Measurements from ENCODE around the gene MPP1.

The MPP1 gene

GRCh38 chrX:154791467-154791866 is 13.8 kb downstream of the MPP1 start:
- H3K4me3 ChIP-seq (replicated peaks; ENCODE audit: low read depth, low read length), result no peak overlapping the region
- no peak for TF ChIP-seq CTCF (IDR thresholded peaks at IDR 0.05; ENCODE audit: low read depth, low read length, missing control alignments)
- no peak for DNase-seq (ENCODE audit: extremely low read depth, low read depth)

GRCh38 chrX:154785716-154786115 is 19.6 kb downstream of the MPP1 start:
- no peak for TF ChIP-seq CTCF (IDR thresholded peaks at IDR 0.05; ENCODE audit: low read depth, low read length, missing control alignments)
- H3K4me3 ChIP-seq (replicated peaks; ENCODE audit: low read depth, low read length), result no peak overlapping the region
- DNase-seq (ENCODE audit: extremely low read depth, low read depth), result no peak

- no peak overlapping the region for H3K4me3 ChIP-seq (replicated peaks; ENCODE audit: low read depth, low read length)
- no peak for DNase-seq (ENCODE audit: extremely low read depth, low read depth)
- no peak for TF ChIP-seq CTCF (IDR thresholded peaks at IDR 0.05; ENCODE audit: low read depth, low read length, missing control alignments)
These were observed 20.9 kb downstream of the MPP1 start for GRCh38 chrX:154784149-154784995.

DNA sequence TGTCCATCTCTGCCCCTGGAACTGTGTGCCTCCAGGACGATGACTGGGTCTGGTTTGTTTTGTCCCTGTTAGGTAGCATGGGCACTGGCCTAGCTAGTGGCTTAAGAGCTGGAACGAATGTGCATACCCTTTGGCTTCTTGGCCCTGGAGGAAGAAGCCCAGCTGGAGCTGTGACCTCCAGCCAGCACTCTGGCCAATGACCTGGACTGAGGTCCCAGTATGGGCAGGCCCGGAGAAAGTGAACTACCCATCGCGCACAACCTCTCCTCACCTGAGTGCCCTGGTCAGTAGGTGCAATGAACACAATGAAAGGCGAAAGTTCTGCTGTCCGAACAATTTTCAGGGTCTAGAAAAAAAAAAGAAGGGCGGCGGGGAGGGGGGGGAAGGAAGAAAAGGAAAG is 24.3 kb downstream of the MPP1 start:
- DNase-seq (ENCODE audit: extremely low read depth, low read depth), result no peak
- TF ChIP-seq CTCF (IDR thresholded peaks at IDR 0.05; ENCODE audit: low read depth, low read length, missing control alignments), result no peak
- no peak overlapping the region for H3K4me3 ChIP-seq (replicated peaks; ENCODE audit: low read depth, low read length)

- no peak for DNase-seq (ENCODE audit: extremely low read depth, low read depth)
- TF ChIP-seq CTCF (IDR thresholded peaks at IDR 0.05; ENCODE audit: low read depth, low read length, missing control alignments), result no peak
- no peak overlapping the region for H3K4me3 ChIP-seq (replicated peaks; ENCODE audit: low read depth, low read length)
These were observed 26.0 kb downstream of the MPP1 start for GRCh38 chrX:154779261-154779660.

GRCh38 chrX:154776753-154777152 is 28.5 kb downstream of the MPP1 start:
- no peak for DNase-seq (ENCODE audit: extremely low read depth, low read depth)
- TF ChIP-seq CTCF (IDR thresholded peaks at IDR 0.05; ENCODE audit: low read depth, low read length, missing control alignments), result no peak
- no peak overlapping the region for H3K4me3 ChIP-seq (replicated peaks; ENCODE audit: low read depth, low read length)

All from HFF-Myc (cell line).